GM10266 (cell line): ENCODE data around the gene ARL6IP1.

ENCODE experiments used
- DNase-seq: peaks from one replicate; pipeline ENCODE4 v3.0.0; 2012; ENCODE audit errors: extremely low spot score
- TF ChIP-seq, protein P1 (sequence below): IDR thresholded peaks from 2 replicates; pipeline ENCODE4 v1.5.1; 2012; ENCODE audit warnings: mild to moderate bottlenecking, low read depth; ENCODE audit not compliant: control insufficient read depth, insufficient read depth; ENCODE audit errors: missing control alignments

The ARL6IP1 gene

DNA sequence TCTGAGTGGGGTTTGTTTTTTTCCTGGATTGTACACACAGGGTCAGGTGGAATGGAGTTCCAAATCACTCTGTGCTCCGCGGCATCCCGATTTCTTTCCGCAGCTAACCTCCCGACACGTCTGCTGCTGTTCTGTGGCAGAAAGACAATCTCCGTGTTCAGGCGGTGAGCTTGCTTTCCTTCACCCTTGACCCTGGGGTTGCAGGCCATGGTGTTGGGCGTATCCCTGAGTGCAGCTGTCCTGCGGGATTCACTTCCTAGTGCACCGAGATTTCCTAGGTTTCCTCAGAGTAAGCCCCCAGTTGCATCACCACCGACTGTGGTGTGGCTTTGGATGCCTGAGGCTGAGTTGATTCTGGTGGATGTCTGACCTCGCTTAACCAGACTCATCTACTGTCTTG lies 7.8 kb upstream of the ARL6IP1 start:
- TF ChIP-seq, protein P1, sequence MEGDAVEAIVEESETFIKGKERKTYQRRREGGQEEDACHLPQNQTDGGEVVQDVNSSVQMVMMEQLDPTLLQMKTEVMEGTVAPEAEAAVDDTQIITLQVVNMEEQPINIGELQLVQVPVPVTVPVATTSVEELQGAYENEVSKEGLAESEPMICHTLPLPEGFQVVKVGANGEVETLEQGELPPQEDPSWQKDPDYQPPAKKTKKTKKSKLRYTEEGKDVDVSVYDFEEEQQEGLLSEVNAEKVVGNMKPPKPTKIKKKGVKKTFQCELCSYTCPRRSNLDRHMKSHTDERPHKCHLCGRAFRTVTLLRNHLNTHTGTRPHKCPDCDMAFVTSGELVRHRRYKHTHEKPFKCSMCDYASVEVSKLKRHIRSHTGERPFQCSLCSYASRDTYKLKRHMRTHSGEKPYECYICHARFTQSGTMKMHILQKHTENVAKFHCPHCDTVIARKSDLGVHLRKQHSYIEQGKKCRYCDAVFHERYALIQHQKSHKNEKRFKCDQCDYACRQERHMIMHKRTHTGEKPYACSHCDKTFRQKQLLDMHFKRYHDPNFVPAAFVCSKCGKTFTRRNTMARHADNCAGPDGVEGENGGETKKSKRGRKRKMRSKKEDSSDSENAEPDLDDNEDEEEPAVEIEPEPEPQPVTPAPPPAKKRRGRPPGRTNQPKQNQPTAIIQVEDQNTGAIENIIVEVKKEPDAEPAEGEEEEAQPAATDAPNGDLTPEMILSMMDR, result no peak
- no peak for DNase-seq

DNA sequence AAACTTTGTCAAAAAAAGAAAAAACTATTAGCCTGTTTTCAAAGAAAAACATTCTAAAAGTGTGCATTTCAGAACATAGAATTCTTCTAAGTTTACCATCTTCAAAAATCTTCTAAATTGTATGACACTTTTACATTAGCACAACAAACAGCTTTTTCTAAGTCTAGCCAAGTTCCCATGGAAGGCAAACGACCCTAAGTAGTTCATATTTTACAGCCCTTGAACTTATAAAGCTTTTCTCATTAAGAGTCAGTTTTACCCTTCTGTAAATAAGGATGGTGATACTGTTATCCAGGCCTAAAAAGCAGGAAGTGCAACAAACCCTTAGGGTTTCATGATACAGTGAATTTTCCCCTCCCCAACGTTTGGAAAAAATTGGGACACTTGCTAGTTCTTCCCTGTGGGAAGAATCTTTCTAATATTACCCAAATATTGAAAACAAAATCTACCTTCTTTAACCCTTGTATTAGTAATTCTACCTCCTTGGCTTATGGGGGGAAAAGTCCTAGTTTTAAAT lies 4.0 kb upstream of the ARL6IP1 start:
- TF ChIP-seq, protein P1, result no peak
- DNase-seq, result no peak

DNA sequence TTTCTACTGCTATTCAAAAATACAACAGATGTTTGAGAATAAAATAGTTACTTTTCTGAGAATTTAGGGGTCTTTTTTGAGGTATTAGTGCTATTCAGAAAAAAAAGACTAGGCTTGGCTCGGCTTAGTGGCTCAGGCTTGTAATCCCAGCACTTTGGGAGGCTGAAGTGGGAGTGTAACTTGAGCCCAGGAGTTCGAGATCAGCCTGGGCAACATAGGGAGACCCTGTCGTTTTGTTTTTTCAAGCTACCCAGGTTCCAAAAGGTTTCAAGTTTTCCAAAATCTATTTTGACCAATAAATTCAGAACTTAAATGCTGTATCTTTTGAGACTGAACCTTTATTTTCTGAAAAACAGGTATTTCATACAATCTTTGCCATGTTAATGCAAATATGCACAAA lies 3.2 kb upstream of the ARL6IP1 start:
- no peak for DNase-seq
- TF ChIP-seq, protein P1, result no peak

DNA sequence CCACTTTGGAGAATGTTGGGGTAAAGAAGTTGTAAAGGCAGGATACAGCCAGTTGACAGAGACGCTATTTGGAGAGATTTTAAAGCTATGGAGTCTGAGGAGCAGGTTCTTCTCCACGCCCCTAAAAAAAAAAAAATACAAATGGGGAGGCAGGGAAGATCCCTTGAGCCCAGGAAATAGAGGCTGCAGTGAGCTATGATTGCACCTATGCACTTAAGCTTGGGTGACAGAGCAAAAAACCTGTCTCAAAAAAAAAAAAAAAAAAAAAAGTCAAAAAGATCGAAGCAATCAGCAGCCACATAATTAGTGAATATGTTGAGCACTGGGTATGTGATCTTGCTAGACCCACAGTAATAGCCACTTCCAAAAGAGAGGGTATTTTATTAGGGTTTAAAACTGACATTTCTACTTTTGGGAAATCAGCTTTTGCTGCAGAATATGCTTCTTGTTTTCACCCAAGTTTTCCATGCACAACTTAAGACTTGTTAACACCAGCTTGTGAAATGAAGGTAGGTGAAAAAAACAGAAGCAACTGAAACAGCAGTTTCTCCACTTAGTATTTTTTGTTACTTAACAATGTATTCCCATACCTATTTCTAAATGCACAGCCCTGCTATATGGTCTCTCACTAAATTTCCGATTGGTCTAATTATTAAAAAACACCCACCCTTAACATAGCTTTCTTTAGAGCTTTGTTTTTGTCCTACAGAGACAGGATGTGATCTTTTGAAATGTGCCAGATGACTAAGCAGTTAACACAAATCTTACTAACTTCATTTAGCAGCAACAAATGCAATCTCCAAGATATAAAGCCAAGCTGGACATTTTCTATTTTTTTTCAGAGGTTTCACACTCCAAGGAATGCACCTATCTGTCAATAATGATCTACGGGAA lies 2.5 kb upstream of the ARL6IP1 start:
- TF ChIP-seq, protein P1, result no peak
- peak; percentile 17 for DNase-seq

DNA sequence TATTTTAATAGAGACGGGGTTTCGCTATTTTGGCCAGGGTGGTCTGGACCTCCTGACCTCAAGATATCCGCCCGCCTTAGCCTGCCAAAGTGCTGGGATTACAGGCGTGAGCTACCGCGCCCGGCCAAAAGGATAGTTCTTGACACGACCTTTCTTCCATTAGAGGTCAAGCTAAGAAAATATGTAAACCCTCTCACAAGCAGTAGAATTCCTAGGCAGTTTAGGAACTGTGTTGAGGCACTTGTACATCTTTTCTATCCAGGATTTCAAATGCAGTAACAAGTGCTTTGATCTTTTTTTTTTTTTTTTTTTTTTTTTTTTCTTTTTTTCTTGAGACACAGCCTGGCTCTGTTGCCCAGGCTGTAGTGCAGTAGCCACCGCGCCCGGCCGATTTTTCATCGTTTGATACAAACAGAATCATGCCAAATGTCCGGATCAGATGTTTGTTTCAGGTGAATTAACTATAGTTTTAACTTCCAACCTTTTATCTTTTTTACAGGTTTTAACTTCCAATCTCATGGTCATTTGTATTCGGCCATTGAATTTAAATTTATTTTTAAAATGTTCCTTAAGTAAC lies 1.5 kb upstream of the ARL6IP1 start:
- DNase-seq, result no peak
- TF ChIP-seq, protein P1, result no peak

DNA sequence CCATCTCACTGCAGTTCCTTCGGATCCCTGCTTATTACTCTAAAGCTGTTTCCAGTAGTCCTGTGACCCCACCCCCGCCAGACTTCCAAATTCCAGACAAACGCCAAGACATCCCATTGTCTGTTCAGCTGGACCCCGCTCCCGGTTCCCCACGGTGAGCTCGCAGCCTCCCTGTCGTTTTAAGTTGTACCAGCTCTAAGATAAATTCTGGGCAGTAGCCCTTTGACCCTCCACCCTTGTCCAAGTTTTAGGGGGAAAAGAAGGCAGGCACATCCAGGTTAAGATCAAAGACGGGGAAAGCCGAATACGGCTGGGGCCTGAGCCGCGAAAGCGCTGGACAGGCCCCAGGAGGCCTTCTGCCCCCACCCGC lies 589 bp downstream of the ARL6IP1 start:
- no peak for DNase-seq
- TF ChIP-seq, protein P1, result no peak

DNA sequence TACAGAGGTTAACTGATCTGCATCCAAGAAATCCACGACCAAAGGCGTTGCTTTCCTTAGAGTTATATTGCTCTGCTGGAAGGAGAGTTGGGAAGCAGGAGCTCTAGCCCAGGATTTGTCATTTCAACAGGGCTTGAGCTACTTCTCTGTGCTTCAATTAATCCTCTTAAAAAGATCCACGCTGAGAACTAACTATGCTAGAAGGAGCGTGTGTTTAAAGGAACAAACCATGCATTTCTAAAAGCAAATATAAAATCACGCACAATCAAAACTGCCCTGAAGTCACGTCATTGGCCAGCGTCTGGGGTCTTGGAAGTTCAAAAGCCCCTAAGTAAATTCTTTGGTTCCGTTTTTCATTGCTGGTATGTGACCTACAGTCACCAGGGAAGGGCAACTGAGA lies 1.1 kb downstream of the ARL6IP1 start:
- TF ChIP-seq, protein P1, result no peak
- no peak for DNase-seq
